Measurements from ENCODE around the gene SLC10A7. TPM values are rescaled to one million over a fixed set of nuclear protein-coding genes. Genes with fewer than 3 reads are reported as not detected.
"Not testable (repeated sequence)": the region's sequence is repeated elsewhere in the genome, so short reads cannot be mapped to it uniquely, and the experiment has no call there.

Gene SLC10A7
- total RNA-seq, 1 donor from 2014 or later: 24.0 TPM

DNA sequence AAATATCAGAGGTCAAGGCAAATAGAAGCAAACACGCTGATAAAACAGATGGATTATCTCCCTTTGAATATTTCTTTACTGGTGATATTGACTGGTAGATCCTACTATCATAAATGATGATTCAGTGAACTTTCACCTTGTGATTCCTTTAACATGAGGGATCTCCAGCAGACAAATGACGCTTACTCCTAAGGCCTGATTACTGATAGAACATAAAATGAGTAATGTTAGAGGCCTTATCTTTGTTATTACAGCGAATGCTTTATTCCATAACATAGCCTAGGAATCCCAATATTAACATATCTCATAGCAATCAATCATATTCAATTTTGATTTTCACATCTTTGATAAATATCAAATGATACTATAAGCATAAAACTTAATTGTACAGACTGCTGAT, 152.3 kb downstream of the SLC10A7 start:
- intact Hi-C loops (cut with micrococcal nuclease): no loop called here

DNA sequence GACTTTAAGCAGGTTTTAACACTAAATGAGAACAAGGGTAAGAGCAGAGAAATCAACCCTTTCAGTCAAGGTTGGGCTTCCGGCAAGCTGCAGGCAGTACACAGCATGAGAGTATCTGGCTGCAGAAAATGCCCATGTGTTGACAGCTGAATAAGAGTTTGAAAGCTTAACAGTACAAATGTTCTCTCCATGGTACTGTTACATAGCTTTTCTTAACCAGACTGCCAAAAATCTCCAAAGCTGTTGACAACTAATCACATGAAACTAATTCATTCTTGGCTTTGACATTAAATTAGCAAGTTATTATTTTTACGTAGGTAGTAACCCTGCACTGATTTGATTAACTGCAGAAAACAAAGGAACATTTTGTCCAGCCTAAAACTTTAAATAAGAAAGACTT, 153.5 kb downstream of the SLC10A7 start:
- intact Hi-C loops (cut with micrococcal nuclease): no loop called here

DNA sequence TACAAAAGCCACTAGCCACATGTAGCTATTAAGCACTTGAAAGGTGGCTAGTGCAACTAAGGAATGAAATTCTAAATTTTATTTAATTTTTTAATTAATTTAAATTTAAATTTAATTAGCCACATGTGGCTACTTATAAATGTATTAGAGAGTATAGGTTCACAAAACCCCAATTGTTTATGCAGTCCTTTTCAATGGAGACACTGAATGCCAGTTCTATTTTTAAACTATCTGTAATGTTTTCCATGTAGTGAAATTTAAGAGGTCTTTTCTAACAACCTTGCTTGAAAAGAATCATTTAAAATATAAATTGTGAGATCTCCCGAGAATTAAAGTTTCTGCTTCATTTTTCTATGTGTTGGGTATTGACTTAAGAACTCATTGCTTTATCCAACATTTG, 154.4 kb downstream of the SLC10A7 start:
- intact Hi-C loops (cut with micrococcal nuclease): no loop called here

DNA sequence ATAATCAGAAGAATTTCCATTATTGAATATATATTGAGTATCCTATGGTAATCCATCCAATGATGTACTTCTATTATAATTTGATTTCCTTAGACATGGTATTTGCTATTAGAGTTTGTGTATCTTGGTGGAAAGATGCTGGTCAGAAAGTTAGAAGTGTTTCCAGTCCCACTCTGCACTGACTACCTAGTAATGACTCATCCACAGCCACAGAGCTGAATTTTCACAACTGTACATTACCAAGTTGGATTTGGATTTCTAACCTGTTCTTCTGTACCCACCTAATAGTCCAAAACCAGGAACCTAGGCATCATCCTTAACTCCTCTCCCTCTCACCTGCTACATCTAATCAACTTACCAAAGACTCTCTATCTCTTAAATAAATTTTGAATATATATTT, 162.0 kb downstream of the SLC10A7 start:
- intact Hi-C loops (cut with micrococcal nuclease): no loop called here

DNA sequence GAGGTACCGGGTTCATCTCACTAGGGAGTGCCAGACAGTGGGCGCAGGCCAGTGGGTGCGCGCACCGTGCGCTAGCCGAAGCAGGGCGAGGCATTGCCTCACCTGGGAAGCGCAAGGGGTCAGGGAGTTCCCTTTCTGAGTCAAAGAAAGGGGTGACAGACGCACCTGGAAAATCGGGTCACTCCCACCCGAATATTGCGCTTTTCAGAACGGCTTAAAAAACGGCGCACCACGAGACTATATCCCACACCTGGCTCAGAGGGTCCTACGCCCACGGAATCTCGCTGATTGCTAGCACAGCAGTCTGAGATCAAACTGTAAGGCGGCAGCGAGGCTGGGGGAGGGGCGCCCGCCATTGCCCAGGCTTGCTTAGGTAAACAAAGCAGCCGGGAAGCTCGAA, 171.6 kb downstream of the SLC10A7 start:
- intact Hi-C loops (cut with micrococcal nuclease): not testable (repeated sequence)

DNA sequence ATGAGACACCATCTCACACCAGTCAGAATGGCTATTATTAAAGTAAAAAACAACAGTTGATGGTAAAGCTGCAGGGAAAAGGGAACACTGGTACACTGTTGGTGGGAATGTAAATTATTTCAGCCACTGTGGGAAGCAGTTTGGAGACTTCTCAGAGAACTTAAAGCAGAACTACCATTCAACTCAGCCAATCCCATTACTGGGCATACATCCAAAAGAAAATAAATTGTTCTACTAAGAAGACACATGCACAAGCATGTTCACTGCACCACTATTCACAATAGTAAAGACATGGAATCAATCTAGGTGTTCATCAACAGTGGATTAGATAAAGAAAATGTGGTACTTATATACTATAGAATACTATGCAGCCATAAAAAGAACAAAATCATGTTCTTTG, 172.4 kb downstream of the SLC10A7 start:
- intact Hi-C loops (cut with micrococcal nuclease): loop anchor here (10.0 kb wide), 1 partner anchor 115 kb away; no protein-coding TSS in a partner anchor

DNA sequence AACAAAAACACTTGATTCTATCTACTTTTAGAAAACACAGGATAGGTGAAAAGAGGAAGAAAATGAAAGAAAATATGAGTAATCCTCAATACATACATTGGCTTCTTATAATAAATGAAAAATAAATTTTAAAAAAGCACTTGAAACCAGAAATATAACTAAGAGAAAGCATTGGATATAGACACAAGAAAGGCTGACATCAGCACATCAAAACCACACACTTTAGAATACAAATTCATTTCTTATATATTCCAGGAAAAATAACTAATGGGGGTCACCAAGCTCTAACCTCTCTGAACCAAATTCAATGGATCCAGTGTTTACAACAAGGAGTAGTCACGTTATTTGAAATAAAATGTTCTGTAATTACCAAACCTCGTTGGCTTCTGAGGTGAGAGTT, 173.9 kb downstream of the SLC10A7 start:
- intact Hi-C loops (cut with micrococcal nuclease): loop anchor here (10.0 kb wide), 1 partner anchor 117 kb away; no protein-coding TSS in a partner anchor

DNA sequence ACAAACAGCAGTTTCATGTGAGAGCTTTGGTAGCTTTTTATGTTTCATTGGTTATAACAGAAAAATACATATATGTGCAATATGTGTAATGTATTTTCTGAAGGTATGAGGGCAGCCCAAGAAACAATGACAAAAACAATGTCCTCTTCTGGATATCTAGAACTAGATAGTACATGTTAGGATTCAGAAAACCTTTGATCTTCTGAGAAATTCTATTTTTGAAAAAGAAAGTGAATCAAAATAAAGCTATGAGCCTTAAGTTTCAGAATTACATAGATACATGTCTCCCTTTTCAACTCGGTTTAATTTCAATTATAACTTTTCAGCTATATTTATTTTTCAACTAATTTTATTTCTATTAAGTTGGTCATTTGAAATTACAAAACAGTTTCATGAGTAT, 175.5 kb downstream of the SLC10A7 start:
- intact Hi-C loops (cut with micrococcal nuclease): loop anchor here (10.0 kb wide), 1 partner anchor 119 kb away; no protein-coding TSS in a partner anchor

DNA sequence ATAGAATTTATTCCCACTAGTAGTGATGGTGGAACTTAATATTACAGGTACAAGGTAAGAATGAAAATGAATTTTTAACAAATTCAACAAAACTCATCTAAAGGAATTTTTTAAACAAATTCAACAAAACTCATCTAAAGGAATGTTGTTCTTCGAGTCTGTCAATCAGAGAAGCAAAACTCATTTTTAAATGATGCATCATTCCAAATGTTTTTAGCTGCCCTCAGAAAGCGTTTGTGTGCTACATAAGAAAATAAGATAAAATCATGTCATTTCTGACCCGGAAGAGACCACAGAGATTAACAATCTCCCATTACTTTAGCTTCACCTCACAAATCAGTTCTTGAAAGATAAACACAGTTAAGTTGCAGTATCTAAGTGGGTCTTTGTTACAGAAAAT, 178.0 kb downstream of the SLC10A7 start:
- intact Hi-C loops (cut with micrococcal nuclease): loop anchor here (1.0 to 10.0 kb wide), 4 partner anchors 21 to 573 kb away; partner anchors contain the start of gene SLC10A7

DNA sequence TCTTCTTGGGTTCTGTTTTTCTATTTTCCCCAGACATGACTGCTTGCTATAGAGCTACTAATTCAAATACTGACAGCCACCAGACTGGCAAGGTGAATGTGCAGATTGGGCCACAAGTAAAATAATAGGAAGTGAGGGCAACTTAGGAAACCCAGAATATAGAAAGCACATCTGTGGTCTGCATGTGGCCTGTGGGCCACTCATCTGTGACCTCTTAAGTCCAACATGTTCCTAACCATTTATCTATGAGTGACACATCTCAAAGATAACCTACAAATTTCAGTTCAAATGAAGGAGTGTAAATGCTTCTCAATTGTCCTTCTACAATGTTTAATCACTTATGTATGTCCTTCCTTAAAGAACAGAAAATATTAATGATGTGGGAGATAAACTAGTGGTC, 178.5 kb downstream of the SLC10A7 start:
- intact Hi-C loops (cut with micrococcal nuclease): loop anchor here (1.0 to 10.0 kb wide), 4 partner anchors 22 to 573 kb away; partner anchors contain the start of gene SLC10A7

DNA sequence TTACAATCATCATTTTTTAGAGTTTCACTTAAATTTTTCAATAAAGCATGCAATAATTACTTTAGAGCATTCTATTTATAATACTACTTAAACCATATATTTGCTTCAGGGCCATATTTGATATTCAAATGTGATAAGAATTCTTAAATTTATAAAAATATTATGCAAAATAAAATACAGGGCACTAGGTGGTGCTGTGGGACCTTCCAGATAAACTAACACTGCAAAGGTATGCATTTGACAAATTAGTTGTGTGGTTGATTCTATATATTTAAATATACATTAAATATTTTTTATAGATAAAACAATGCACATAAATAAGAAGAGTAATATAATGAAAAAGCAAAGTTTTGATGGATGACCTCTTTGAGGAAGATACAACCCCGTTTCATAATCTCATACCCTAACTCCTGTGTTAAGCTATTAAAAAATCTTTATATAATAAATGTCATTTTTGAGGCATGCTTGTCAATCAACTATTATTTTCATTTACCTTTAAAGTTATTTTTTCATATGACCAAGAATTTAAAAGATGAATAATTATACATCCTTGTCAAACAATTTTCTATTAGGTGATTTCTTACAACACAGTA, 179.0 kb downstream of the SLC10A7 start:
- intact Hi-C loops (cut with micrococcal nuclease): loop anchor here (1.0 to 10.0 kb wide), 4 partner anchors 22 to 574 kb away; partner anchors contain the start of gene SLC10A7

DNA sequence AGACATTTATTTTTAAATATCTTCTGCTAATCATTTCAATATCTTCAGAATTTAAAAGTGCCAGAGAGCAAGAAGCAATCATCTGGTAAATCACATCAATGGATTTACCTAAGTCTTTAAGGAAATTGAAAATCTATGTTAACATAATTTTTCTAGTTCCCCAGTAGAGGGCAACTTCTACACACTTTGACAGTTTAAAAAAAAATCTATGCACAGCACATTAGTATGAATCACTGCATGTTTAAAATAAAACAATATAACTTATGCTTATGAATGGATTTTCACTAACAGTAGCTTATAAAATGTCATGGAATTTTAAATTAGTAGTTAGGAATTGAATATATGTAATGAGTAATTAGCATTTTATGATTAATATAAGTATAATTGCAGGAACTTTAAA, 180.9 kb downstream of the SLC10A7 start:
- intact Hi-C loops (cut with micrococcal nuclease): loop anchor here (2.0 to 10.0 kb wide), 3 partner anchors 124 to 296 kb away; partner anchors contain the start of gene SLC10A7

DNA sequence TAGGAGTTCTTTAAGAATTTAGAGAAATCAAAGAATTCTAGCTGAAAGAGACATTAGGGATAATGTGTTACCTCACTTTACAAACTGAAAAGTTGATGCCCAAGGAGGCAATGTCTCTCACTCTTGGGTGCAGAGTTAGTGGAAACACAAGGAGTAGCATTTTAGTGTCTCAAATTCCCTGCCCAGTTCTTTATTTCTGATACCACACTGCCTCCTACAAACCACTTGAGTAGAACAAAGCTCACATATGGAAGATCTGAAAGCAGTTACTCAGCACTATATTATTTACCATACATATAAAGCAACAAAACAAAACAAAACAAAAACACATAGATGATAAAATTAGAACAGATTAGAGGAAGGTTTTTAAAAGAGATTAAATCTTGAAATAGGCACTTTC, 183.2 kb downstream of the SLC10A7 start:
- intact Hi-C loops (cut with micrococcal nuclease): loop anchor here (5.0 kb wide), 2 partner anchors 679 to 1254 kb away; no protein-coding TSS in a partner anchor

DNA sequence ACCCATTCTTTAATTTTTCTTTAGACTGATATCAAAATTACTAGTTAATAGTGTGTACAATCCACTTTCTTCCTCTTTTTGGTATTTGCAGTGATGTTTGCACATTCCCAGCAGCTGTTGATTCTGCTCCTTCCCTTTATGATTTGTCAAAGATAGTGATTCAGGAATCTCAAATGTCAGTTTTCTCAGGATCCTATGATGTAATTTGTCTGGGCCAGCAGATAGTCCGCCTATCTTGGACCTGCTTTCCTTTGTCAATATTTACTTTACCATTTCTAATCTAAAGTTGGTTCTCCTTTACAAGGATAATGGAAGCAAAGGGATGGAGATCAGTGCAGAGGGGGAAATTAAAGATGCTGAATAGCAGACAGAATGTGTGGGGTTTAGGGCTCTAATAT, 185.3 kb downstream of the SLC10A7 start:
- intact Hi-C loops (cut with micrococcal nuclease): loop anchor here (5.0 kb wide), 2 partner anchors 681 to 1256 kb away; no protein-coding TSS in a partner anchor

DNA sequence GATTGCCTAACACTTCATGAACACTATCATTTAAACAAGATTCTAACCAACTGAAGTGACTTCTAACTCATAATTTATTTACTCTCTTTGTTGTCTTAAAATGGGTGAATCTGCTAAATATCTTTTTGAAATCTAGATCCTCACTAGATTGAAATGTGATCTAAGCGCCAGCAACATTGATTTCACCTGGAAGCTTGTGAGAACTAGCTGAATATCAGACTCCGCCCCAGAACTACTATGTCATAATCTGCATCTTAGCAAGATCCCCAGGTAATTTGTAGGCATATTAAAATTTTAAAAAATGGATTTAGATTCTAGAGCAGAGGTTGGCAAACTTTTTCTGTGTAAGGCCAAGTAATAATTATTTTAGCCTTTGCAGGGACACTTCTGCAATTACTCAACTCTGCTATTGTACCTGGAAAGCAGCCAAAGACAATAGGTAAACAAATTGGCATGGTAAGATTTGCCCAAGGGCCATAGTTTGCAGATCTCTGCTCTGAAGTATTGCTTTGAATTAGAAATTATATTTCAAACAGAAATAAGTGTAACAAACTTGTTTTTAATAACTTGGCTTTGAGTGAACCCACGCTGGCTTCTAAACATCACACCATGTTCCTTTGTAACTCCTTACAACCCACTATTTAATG, 185.9 kb downstream of the SLC10A7 start:
- intact Hi-C loops (cut with micrococcal nuclease): loop anchor here (5.0 kb wide), 2 partner anchors 681 to 1256 kb away; no protein-coding TSS in a partner anchor

DNA sequence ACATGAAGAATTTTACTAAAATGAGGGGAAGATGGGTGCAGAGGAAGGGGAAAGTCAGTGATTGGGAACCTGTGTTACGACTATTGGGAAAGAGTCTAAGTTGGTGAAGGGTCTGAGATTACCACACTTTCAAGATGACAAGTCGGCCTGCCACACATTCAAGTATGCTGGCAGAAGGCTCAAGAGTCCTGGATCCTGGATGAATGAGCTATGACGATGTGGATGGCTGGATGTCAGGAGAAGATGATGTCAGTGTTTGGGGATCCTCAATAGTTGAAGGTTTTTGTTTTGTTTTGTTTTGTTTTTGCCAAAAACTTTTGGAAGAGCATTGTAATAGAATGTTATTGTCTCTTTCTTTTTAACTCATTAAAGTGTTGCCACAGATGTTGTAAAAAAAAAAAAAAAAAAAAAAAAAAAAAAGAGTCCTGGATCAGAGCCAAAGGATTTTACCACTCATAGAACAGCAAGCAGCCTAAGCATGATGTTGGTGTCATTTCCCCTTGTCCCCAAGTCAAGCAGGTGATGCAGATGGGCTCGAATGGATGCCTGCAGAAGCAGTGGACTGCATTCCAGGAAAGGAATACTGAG, 186.8 kb downstream of the SLC10A7 start:
- intact Hi-C loops (cut with micrococcal nuclease): loop anchor here (5.0 kb wide), 2 partner anchors 682 to 1257 kb away; no protein-coding TSS in a partner anchor

DNA sequence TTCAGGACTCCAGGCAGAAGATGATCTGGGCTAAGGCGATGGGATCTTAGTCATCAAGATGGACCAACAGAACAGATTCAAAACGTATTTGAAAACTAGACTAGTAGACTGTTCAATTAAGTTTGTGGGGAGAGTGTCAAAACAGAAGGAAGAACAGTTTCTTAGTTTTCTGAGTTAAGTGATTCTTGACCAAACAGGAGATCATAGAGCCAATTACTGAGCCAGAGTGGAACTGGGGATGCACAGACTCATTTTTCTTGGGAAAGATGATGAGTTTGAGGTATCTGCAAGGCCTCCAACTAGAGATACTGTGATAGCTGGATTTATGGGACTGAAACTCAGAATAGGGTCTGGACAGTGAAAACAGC, 187.9 kb downstream of the SLC10A7 start:
- intact Hi-C loops (cut with micrococcal nuclease): no loop called here

DNA sequence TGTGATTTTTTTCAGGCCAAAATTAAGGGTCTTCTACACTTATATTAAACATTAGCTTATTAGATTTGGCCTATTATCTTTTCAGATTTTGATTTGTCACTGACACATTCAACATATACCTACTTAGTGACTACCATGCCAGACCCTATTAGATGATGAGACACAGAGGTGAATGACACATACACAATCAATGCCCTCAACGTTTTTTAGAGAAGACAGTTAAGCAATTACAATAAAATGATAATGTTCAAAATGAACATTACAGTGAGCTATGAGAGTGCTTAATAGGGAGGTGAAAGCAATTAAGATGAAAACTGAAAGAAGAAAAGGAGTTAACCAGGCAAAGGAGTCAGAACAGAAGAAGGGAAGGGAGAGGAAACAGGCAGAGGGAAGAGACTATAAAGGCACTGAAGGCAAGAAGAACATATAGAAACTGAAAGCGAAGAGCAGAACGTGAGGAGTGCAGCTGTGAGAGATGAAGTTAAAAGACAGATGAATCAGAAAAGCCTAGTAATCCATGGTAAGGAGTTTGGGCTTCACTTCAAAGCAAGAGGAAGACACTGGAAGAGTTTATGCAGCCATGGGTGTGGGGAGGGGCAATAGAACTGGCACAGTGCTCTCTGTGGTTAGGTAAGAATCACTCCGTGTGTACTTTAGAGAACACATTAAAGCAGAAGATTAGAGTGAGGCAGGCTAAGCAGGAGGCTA, 188.4 kb downstream of the SLC10A7 start:
- intact Hi-C loops (cut with micrococcal nuclease): no loop called here

DNA sequence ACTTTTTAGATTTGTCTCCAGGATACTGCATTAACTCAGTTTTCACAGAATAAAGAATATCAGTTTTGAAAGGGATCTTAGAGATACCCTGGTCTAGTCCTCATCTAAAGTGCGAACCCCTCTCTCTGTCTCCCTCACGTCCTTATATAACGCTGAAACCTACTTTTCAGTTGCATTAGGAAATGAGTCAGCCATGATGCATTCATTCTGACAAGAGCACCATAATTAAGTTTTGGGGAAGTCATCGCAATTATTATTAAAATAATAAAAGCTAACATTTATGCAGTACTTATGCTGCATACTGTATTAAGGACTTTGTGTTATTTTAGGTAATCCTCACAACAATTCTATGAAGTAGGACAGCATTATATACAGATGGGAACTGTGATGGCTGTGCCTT, 191.3 kb downstream of the SLC10A7 start:
- intact Hi-C loops (cut with micrococcal nuclease): no loop called here

DNA sequence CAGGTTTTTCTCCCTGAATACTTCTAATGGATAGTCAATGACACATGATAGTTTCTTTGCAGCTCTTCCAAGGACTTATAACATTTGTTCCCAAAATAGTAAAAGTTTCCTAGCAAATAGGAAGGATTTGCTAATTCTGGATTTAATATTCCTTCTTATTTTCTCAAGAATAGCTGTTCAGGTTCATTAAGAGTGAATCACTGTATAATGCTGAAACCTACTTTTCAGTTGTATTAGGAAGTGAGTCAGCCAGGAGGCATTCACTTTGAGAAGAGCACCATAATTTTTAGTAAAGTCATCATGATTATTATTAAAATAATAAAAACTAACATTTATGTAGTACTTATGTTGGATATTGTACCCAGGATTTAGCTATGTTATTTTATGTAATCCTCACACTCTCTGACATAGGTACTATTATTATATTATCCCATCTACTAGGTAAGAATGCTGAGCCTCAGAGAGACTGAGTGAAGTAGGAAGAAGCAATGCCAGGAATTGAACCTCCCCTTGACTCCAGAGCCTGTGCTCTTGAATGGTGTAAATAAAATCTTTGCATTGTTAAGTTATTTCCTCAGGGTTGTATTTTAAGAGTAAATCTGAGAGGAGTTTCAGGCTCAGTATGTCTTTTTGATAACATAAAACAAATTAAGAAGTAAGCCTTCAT, 192.6 kb downstream of the SLC10A7 start:
- intact Hi-C loops (cut with micrococcal nuclease): no loop called here
